H1 (cell line): Measurements from ENCODE around the gene ZFP90. TPM values are rescaled to one million over a fixed set of nuclear protein-coding genes. Genes with fewer than 3 reads are reported as not detected.

ENCODE experiments used
- CTCF ChIA-PET: fragments of 300-600 bp; sonication (Branson Sonifier 250); formaldehyde crosslinking; loops from one replicate; lab custom pipeline; 2021; ENCODE audit not compliant: partially characterized antibody; lab: Charles Lee
- POLR2A ChIA-PET: fragments of 300-600 bp; sonication (Branson Sonifier 250); formaldehyde crosslinking; loops from one replicate; lab custom pipeline; 2021; ENCODE audit warnings: inconsistent platforms; ENCODE audit not compliant: partially characterized antibody; lab: Charles Lee
- DNase-seq, 2 experiments: peaks; one replicate each; pipeline versions ENCODE4 v3.0.0 to v3.0.0-alpha.2; 2010 to 2022; ENCODE audit warnings: low spot score in 2 of 2, low read depth in 1 of 2, mixed read lengths in 1 of 2
- FAIRE-seq: peaks from 2 replicates; lab custom pipeline; 2011; peaks lifted over from hg19 to GRCh38; lab: Jason Lieb, UNC
- H2AFZ ChIP-seq: 2 replicates; pipeline ENCODE4 v1.8.1; 2012; ENCODE audit warnings: low read length, inconsistent platforms
- H2AK5ac ChIP-seq: 2 replicates; pipeline ENCODE4 v1.6.1; 2013; ENCODE audit warnings: low read depth, low read length
- H2BK120ac ChIP-seq: replicated peaks from 2 replicates; pipeline ENCODE3; 2013; ENCODE audit warnings: low read depth, low read length, inconsistent platforms
- H2BK12ac ChIP-seq: 2 replicates; pipeline ENCODE4 v1.6.1; 2013; ENCODE audit warnings: low read depth, low read length
- H2BK15ac ChIP-seq: 2 replicates; pipeline ENCODE4 v1.6.1; 2013; ENCODE audit warnings: low read length
- H2BK20ac ChIP-seq: 2 replicates; pipeline ENCODE4 v1.6.1; 2013; ENCODE audit warnings: low read length
- H2BK5ac ChIP-seq: 2 replicates; pipeline ENCODE4 v1.6.1; 2013; ENCODE audit warnings: low read depth, low read length
- H3K14ac ChIP-seq: 2 replicates; pipeline ENCODE4 v1.6.1; 2013; ENCODE audit warnings: inconsistent platforms; ENCODE audit not compliant: insufficient read length
- H3K18ac ChIP-seq: 2 replicates; pipeline ENCODE4 v1.6.1; 2013; ENCODE audit warnings: low read length; ENCODE audit errors: extremely low read depth
- H3K23ac ChIP-seq: 2 replicates; pipeline ENCODE4 v1.6.1; 2013; ENCODE audit warnings: inconsistent platforms; ENCODE audit not compliant: insufficient read length
- H3K23me2 ChIP-seq: 2 replicates; pipeline ENCODE4 v1.6.1; 2013; ENCODE audit warnings: low read depth, low read length
- H3K27ac ChIP-seq: 2 replicates; pipeline ENCODE4 v1.6.1; 2011; ENCODE audit warnings: low read depth, low read length, inconsistent platforms
- H3K27me3 ChIP-seq, 4 experiments: replicated peaks in 1 of 4; 1 replicate in 1 of 4; 2 replicates in 3 of 4; pipeline versions ENCODE4 v1.6.1 to v1.8.1; 2011 to 2013; ENCODE audit warnings: low read length in 3 of 4, mild to moderate bottlenecking in 3 of 4, inconsistent platforms in 2 of 4, mixed read lengths in 2 of 4, moderate library complexity in 1 of 4; ENCODE audit not compliant: control insufficient read depth in 3 of 4, insufficient read depth in 3 of 4; ENCODE audit errors: extremely low read depth in 1 of 4
- H3K36me3 ChIP-seq, 4 experiments: 2 replicates each; pipeline versions ENCODE4 v1.6.1 to v1.8.1; 2011 to 2013; ENCODE audit warnings: mild to moderate bottlenecking in 4 of 4, low read length in 3 of 4, moderate library complexity in 2 of 4, control low read depth in 1 of 4, inconsistent platforms in 1 of 4; ENCODE audit not compliant: insufficient read depth in 4 of 4, control insufficient read depth in 2 of 4
- H3K4ac ChIP-seq: replicated peaks from 2 replicates; pipeline ENCODE3; 2013; ENCODE audit warnings: low read length, low read depth, mixed read lengths, inconsistent platforms; ENCODE audit not compliant: insufficient read length
- H3K4me1 ChIP-seq, 4 experiments: replicated peaks in 1 of 4; 1 replicate in 1 of 4; 2 replicates in 3 of 4; pipeline versions ENCODE4 v1.6.1 to v1.8.1; 2011 to 2013; ENCODE audit warnings: low read length in 3 of 4, inconsistent platforms in 2 of 4, mixed read lengths in 1 of 4; ENCODE audit not compliant: insufficient read depth in 4 of 4, control insufficient read depth in 3 of 4
- H3K4me2 ChIP-seq, 2 experiments: 2 replicates each; pipeline versions ENCODE4 v1.6.1 to v1.8.1; 2011 to 2013; ENCODE audit warnings: low read depth in 2 of 2, low read length in 2 of 2, control low read depth in 1 of 2, inconsistent platforms in 1 of 2, mild to moderate bottlenecking in 1 of 2; ENCODE audit not compliant: insufficient read depth in 1 of 2
- H3K4me3 ChIP-seq, 4 experiments: fragments of 200-600, 300-600 bp in 1 of 4; sonication (generic), shearing (Covaris generic), sonication (Bioruptor Twin) in 1 of 4; 2 replicates each; pipeline versions ENCODE4 v1.5.1 to v1.8.1; 2011 to 2016; ENCODE audit warnings: low read length in 4 of 4, low read depth in 3 of 4, control low read depth in 2 of 4, inconsistent platforms in 2 of 4, mild to moderate bottlenecking in 2 of 4, mixed read lengths in 1 of 4, moderate library complexity in 1 of 4; ENCODE audit not compliant: insufficient read depth in 2 of 4; ENCODE audit errors: extremely low read depth in 1 of 4
- H3K56ac ChIP-seq: replicated peaks from 2 replicates; pipeline ENCODE3; 2013; ENCODE audit warnings: low read depth, mild to moderate bottlenecking, mixed read lengths, low read length, inconsistent platforms; ENCODE audit not compliant: insufficient read length
- H3K79me1 ChIP-seq: 2 replicates; pipeline ENCODE4 v1.6.1; 2013; ENCODE audit warnings: low read depth, low read length, control low read depth
- H3K79me2 ChIP-seq, 2 experiments: 2 replicates each; pipeline versions ENCODE4 v1.6.1 to v1.8.1; 2012 to 2013; ENCODE audit warnings: low read length in 2 of 2, mild to moderate bottlenecking in 2 of 2, inconsistent platforms in 1 of 2; ENCODE audit not compliant: insufficient read depth in 2 of 2, control insufficient read depth in 1 of 2
- H3K9ac ChIP-seq, 4 experiments: replicated peaks in 1 of 4; 1 replicate in 1 of 4; 2 replicates in 3 of 4; pipeline versions ENCODE4 v1.6.1 to v1.8.1; 2011 to 2013; ENCODE audit warnings: low read depth in 3 of 4, low read length in 3 of 4, control low read depth in 2 of 4, mild to moderate bottlenecking in 2 of 4, moderate library complexity in 2 of 4, inconsistent platforms in 1 of 4; ENCODE audit errors: extremely low read depth in 1 of 4
- H3K9me3 ChIP-seq, 2 experiments: 2 replicates each; pipeline versions ENCODE4 v1.6.1 to v1.8.1; 2012 to 2013; ENCODE audit warnings: mild to moderate bottlenecking in 2 of 2, moderate library complexity in 2 of 2, control low read depth in 1 of 2, inconsistent platforms in 1 of 2, low read depth in 1 of 2, low read length in 1 of 2, mixed read lengths in 1 of 2; ENCODE audit not compliant: insufficient read depth in 2 of 2
- H4K20me1 ChIP-seq, 2 experiments: replicated peaks in 1 of 2; 2 replicates each; pipeline versions ENCODE3 to v1.8.1; 2011 to 2013; ENCODE audit warnings: inconsistent platforms in 2 of 2, low read length in 2 of 2, mild to moderate bottlenecking in 1 of 2; ENCODE audit not compliant: insufficient read depth in 2 of 2, control insufficient read depth in 1 of 2
- H4K5ac ChIP-seq: 2 replicates; pipeline ENCODE4 v1.6.1; 2013; ENCODE audit warnings: low read length, low read depth, mixed read lengths, inconsistent platforms; ENCODE audit not compliant: insufficient read length
- H4K8ac ChIP-seq: 2 replicates; pipeline ENCODE4 v1.8.0; 2013; ENCODE audit warnings: mild to moderate bottlenecking, moderate library complexity, low read length, inconsistent platforms; ENCODE audit not compliant: insufficient read depth; ENCODE audit errors: extremely low read depth
- H4K91ac ChIP-seq: replicated peaks from 2 replicates; pipeline ENCODE3; 2013; ENCODE audit warnings: low read length, mixed read lengths, inconsistent platforms; ENCODE audit not compliant: insufficient read length
- CEBPB ChIP-seq: IDR thresholded peaks from 2 replicates; pipeline ENCODE4 v1.6.1; 2012; ENCODE audit warnings: low read depth, low read length
- CREB1 ChIP-seq: IDR thresholded peaks from 2 replicates; pipeline ENCODE4 v1.6.1; 2012; ENCODE audit warnings: inconsistent platforms
- EZH2 ChIP-seq: fragments of 200-600 bp; sonication (generic); IDR thresholded peaks from 2 replicates; pipeline ENCODE4 v1.7.1; 2012; ENCODE audit warnings: low read depth, mild to moderate bottlenecking, moderate library complexity, low read length, inconsistent platforms; ENCODE audit not compliant: severe bottlenecking
- GTF2F1 ChIP-seq: IDR thresholded peaks from 2 replicates; pipeline ENCODE4 v1.6.1; 2012; ENCODE audit warnings: low read depth, low read length, improper control_type of control experiment, borderline replicate concordance
- HDAC2 ChIP-seq, 2 experiments: fragments of 300-600 bp in 1 of 2; sonication (generic) in 1 of 2; IDR thresholded peaks; 2 replicates each; pipeline ENCODE4 v1.6.1; 2011 to 2012; ENCODE audit warnings: low read depth in 2 of 2, low read length in 2 of 2, mild to moderate bottlenecking in 2 of 2, moderate library complexity in 2 of 2, borderline replicate concordance in 1 of 2, inconsistent platforms in 1 of 2
- SAP30 ChIP-seq: fragments of 300-600 bp; sonication (generic); IDR thresholded peaks from 2 replicates; pipeline ENCODE4 v1.7.1; 2012; ENCODE audit warnings: low read length, moderate library complexity, mild to moderate bottlenecking, inconsistent platforms; ENCODE audit not compliant: insufficient read depth, insufficient replicate concordance
- TAF1 ChIP-seq: IDR thresholded peaks from 2 replicates; pipeline ENCODE4 v1.6.1; 2011; ENCODE audit warnings: mild to moderate bottlenecking, low read depth, low read length
- YY1 ChIP-seq: IDR thresholded peaks from 2 replicates; pipeline ENCODE4 v1.6.1; 2011; ENCODE audit warnings: low read depth, mild to moderate bottlenecking, low read length
- WGBS, 2 experiments: shearing (Covaris generic) in 1 of 2; methylation state at CpG; one replicate each; pipeline versions ENCODE4 v1.1.6 to v1.1.7; 2013 to 2015; ENCODE audit warnings: low lambda C conversion rate in 2 of 2, mixed read lengths in 2 of 2, inconsistent platforms in 1 of 2, low coverage in 1 of 2, missing lambda C conversion rate in 1 of 2; ENCODE audit not compliant: insufficient replicate concordance in 2 of 2, insufficient coverage in 1 of 2, insufficient read length in 1 of 2; ENCODE audit errors: extremely low coverage in 1 of 2, missing lambda C conversion rate in 1 of 2; 5-methylcytosine and 5-hydroxymethylcytosine counted together
- long read RNA-seq, 2 experiments: library from RNA in 1 of 2; library from capped mRNA in 1 of 2; stranded (forward); transcript quantifications; one replicate each; pipeline ENCODE4 v2.0.0, GENCODE V29; 2021; ENCODE audit warnings: inconsistent platforms in 1 of 2
- polyA minus RNA-seq, 3 experiments: library from RNA; depleted of rRNA, polyadenylated mRNA; stranded (reverse); fragments of >200 nt; gene quantifications; 1 replicate in 2 of 3; 2 replicates in 1 of 3; pipeline ENCODE4 v1.2.3, GENCODE V29; 2011
- polyA plus RNA-seq, 7 experiments: library from polyadenylated mRNA; depleted of rRNA in 3 of 7; stranded (reverse) in 5 of 7; unstranded in 2 of 7; fragments of >200 nt in 5 of 7; fragments of 200-250 nt in 2 of 7; gene quantifications; 1 replicate in 5 of 7; 2 replicates in 1 of 7; 4 replicates in 1 of 7; pipeline versions ENCODE4 v1.2.1 to v1.2.3, GENCODE V29; 2011 to 2013; ENCODE audit warnings: missing spikeins in 2 of 7, mixed read lengths in 2 of 7
- total RNA-seq: library from RNA; stranded (reverse); fragmentation: NEBNext Ultra II Directional; extraction: Animal tissue kit (Norgen Biotek cat#: 25700); gene quantifications from 2 replicates; pipeline ENCODE4 v1.2.1, GENCODE V29; 2021

ZFP90 gene
- total RNA-seq, result 15.9 and 19.1 TPM in 2 replicates
- 9.2 and 10.3 TPM in 2 replicates for polyA plus RNA-seq (2011; rRNA removed)
- 13.3 TPM for polyA plus RNA-seq (2011; cell fraction: cytosol; rRNA removed)
- 23.6 TPM for polyA plus RNA-seq (2011; cell fraction: nucleus; rRNA removed)
- polyA plus RNA-seq (2012, experiment 1 of 2), result 11.3 to 13.6 TPM (median 12.3 TPM) in 4 replicates
- polyA plus RNA-seq (2012, experiment 2 of 2), result 0.76 TPM
- polyA plus RNA-seq (2013, experiment 1 of 2), result 18.3 TPM
- 15.1 TPM for polyA plus RNA-seq (2013, experiment 2 of 2)
- polyA minus RNA-seq (2011; rRNA and poly(A)+ RNA removed), result 20.7 and 25.8 TPM in 2 replicates
- 15.9 TPM for polyA minus RNA-seq (2011; cell fraction: cytosol; rRNA and poly(A)+ RNA removed)
- 33.8 TPM for polyA minus RNA-seq (2011; cell fraction: nucleus; rRNA and poly(A)+ RNA removed)
- long read RNA-seq, experiment 1, partial matches to known transcripts, result 0 of 15 reads
- long read RNA-seq, experiment 1, other reads (novel, unspliced or antisense), result 9 of 15 reads
- long read RNA-seq, experiment 2, result 0 reads

- Histone ChIP-seq H2BK20ac (no peak within 1 kb of the TSS), H3K36me3 (peaks cover 0 to 6% (median 3%) of the 10 kb centered on the region in 4 experiments; a peak in 2 of 8 replicates), H3K14ac (no peak within 1 kb of the TSS), H2BK5ac (no peak within 1 kb of the TSS; the same call in 1 of the 2 replicates), H3K27me3 (no peaks in the 10 kb centered on the region), H3K23me2 (no peaks in the 10 kb centered on the region; the same call in 1 of the 2 replicates), H3K56ac (peak within 1 kb of the TSS; percentile 30), H4K5ac (peak within 1 kb of the TSS; percentile 77), H3K79me1 (no peaks in the 10 kb centered on the region), H2AFZ (peak within 1 kb of the TSS; percentile 87), H4K8ac (peak within 1 kb of the TSS; percentile 91; the same call in 1 of the 2 replicates), H3K23ac (no peak within 1 kb of the TSS), H3K4me2 (peak within 1 kb of the TSS; percentile 66 to 90), H4K20me1 (no peaks in the 10 kb centered on the region), H4K91ac (no peak within 1 kb of the TSS), H3K79me2 (peaks cover 0 to 7% of the 10 kb centered on the region in 2 experiments; a peak in 1 of 4 replicates), H3K4ac (peak within 1 kb of the TSS; percentile 0), H2AK5ac (no peak within 1 kb of the TSS), H2BK15ac (no peak within 1 kb of the TSS), H3K18ac (peak within 1 kb of the TSS; percentile 65), H2BK12ac (no peak within 1 kb of the TSS), H3K4me1 (no peaks in the 10 kb centered on the region; a peak in 1 of 7 replicates), H3K9me3 (no peaks in the 10 kb centered on the region; a peak in 1 of 4 replicates), H3K9ac (peak within 1 kb of the TSS in 3 of 4 experiments; percentile 52 to 79 (median 67); a peak in 6 of 7 replicates), H3K4me3 (peak within 1 kb of the TSS; percentile 80 to 89 (median 82)), H2BK120ac (no peak within 1 kb of the TSS), H3K27ac (peak within 1 kb of the TSS; percentile 42; the same call in 1 of the 2 replicates)
- FAIRE-seq, result no peak
- ChIA-PET POLR2A (interaction anchor here (0.6 to 2.5 kb wide), 6 partner anchors 9 to 1048 kb away, joined by 3 to 11 read pairs (median 4); no protein-coding TSS in a partner anchor), CTCF (interaction anchor here (1.0 to 2.1 kb wide), 4 partner anchors 10 to 51 kb away, joined by 5 to 9 read pairs (median 8); no protein-coding TSS in a partner anchor)
- peak; percentile 59 to 94 for DNase-seq
- 1% methylated on average over 52 of the region's 71 CpGs; no CpG with 5 or more reads in 1 of the 2 experiments for whole genome bisulfite sequencing, 2 experiments
- no peak for TF ChIP-seq HDAC2 (IDR thresholded peaks at IDR 0.05; ENCODE audit: borderline replicate concordance in 1 of 2, low read depth in 2 of 2, low read length in 2 of 2)
- peak; percentile 81; the same call in 1 of the 2 replicates for TF ChIP-seq TAF1
- no peak for TF ChIP-seq SAP30
- TF ChIP-seq CREB1, result peak; percentile 63
- TF ChIP-seq GTF2F1, result no peak
- TF ChIP-seq CEBPB, result no peak
- peak; percentile 91 for TF ChIP-seq YY1
- TF ChIP-seq EZH2, result no peak
Observed at GRCh38 chr16:68538880-68539701, at the start of gene ZFP90. Gene ZFP90, plus strand, starts transcription at chr16:68539291. Its CDS starts 502 bp downstream, at chr16:68539793.
